Osteocyte (in vitro differentiated cells): ENCODE results near the gene TOX4. TPM values are rescaled to one million over a fixed set of nuclear protein-coding genes. Genes with fewer than 3 reads are reported as not detected.
A peak's percentile ranks its signal among the peaks of the same experiment; 100 is the strongest.

ENCODE experiments used
- DNase-seq: peaks from one replicate; pipeline ENCODE4 v3.0.0; 2021; ENCODE audit warnings: mixed read lengths; ENCODE audit not compliant: unreplicated experiment; ENCODE audit errors: extremely low spot score
- H3K27ac Mint-ChIP-seq: one replicate; pipeline ENCODE4 v1.8.0; 2021; ENCODE audit warnings: mild to moderate bottlenecking, mixed read lengths; ENCODE audit not compliant: unreplicated experiment
- H3K27me3 Mint-ChIP-seq: one replicate; pipeline ENCODE4 v1.8.0; 2021; ENCODE audit warnings: mixed read lengths; ENCODE audit not compliant: unreplicated experiment
- H3K36me3 Mint-ChIP-seq: one replicate; pipeline ENCODE4 v1.8.0; 2021; ENCODE audit warnings: mixed read lengths; ENCODE audit not compliant: unreplicated experiment
- H3K4me1 Mint-ChIP-seq: one replicate; pipeline ENCODE4 v1.8.0; 2021; ENCODE audit warnings: mixed read lengths; ENCODE audit not compliant: unreplicated experiment
- H3K4me3 Mint-ChIP-seq: one replicate; pipeline ENCODE4 v1.8.0; 2021; ENCODE audit warnings: mild to moderate bottlenecking, moderate library complexity, mixed read lengths; ENCODE audit not compliant: unreplicated experiment
- H3K9me3 Mint-ChIP-seq: one replicate; pipeline ENCODE4 v1.8.0; 2021; ENCODE audit warnings: mixed read lengths; ENCODE audit not compliant: unreplicated experiment
- CTCF ChIP-seq: fragments of 200-600 bp; sonication (generic); IDR thresholded peaks from 2 replicates; pipeline ENCODE4 v1.5.0; 2021; ENCODE audit warnings: antibody characterized with exemption, mild to moderate bottlenecking, moderate library complexity
- long read RNA-seq: library from polyadenylated mRNA; unstranded; transcript quantifications from one replicate; pipeline ENCODE4 v2.0.0, GENCODE V29; 2021
- total RNA-seq: library from RNA; stranded (reverse); gene quantifications from 2 replicates; pipeline ENCODE4 v1.2.1, GENCODE V29; 2021

TOX4 gene
- 78.8 and 80.9 TPM in 2 replicates for total RNA-seq
- long read RNA-seq, full-length matches to known transcripts: 83 of 109 reads
- long read RNA-seq, partial matches to known transcripts: 14 of 109 reads
- long read RNA-seq, other reads (novel, unspliced or antisense): 12 of 109 reads

- peaks cover 24% of the 10 kb centered on the region for H3K4me1 Mint-ChIP-seq
- no peaks in the 10 kb centered on the region for H3K9me3 Mint-ChIP-seq
- peak; percentile 95 for TF ChIP-seq CTCF
- no peaks in the 10 kb centered on the region for H3K27me3 Mint-ChIP-seq
- H3K27ac Mint-ChIP-seq: peak within 1 kb of the TSS; percentile 99
- peaks cover 20% of the 10 kb centered on the region for H3K36me3 Mint-ChIP-seq
- DNase-seq: peak; percentile 98
- H3K4me3 Mint-ChIP-seq: peak within 1 kb of the TSS; percentile 100
Measured at GRCh38 chr14:21476925-21477681, at the start of gene TOX4, which contains the start of gene RAB2B. Gene TOX4, plus strand, starts transcription at chr14:21477195. Its CDS starts 84 bp downstream, at chr14:21477279. Gene RAB2B, minus strand, starts transcription at chr14:21476959. Its CDS starts 87 bp downstream, at chr14:21476872.

GRCh38 chr14:21428930-21429329, 48.1 kb upstream of the TOX4 start:
- TF ChIP-seq CTCF: no peak

GRCh38 chr14:21431126-21431525, 45.9 kb upstream of the TOX4 start:
- H3K9me3 Mint-ChIP-seq: no peaks in the 10 kb centered on the region
- DNase-seq: no peak
- TF ChIP-seq CTCF: no peak
- H3K36me3 Mint-ChIP-seq: peaks cover 34% of the 10 kb centered on the region
- H3K27ac Mint-ChIP-seq: no peak overlapping the region
- no peak overlapping the region for H3K4me3 Mint-ChIP-seq
- no peaks in the 10 kb centered on the region for H3K27me3 Mint-ChIP-seq
- peaks cover 21% of the 10 kb centered on the region for H3K4me1 Mint-ChIP-seq

More at GRCh38 chr14:21428930-21429329, 48.1 kb upstream of the TOX4 start:
- Mint-ChIP-seq H3K36me3 (peaks cover 38% of the 10 kb centered on the region), H3K4me1 (peaks cover 4% of the 10 kb centered on the region), H3K9me3 (no peaks in the 10 kb centered on the region), H3K4me3 (no peak overlapping the region), H3K27me3 (no peaks in the 10 kb centered on the region), H3K27ac (no peak overlapping the region)
- DNase-seq: no peak

GRCh38 chr14:21436567-21437062, 40.4 kb upstream of the TOX4 start:
- no peak for DNase-seq
- H3K4me1 Mint-ChIP-seq: peaks cover 36% of the 10 kb centered on the region
- no peak for TF ChIP-seq CTCF

More at GRCh38 chr14:21436567-21437062, 40.4 kb upstream of the TOX4 start:
- Mint-ChIP-seq H3K9me3 (no peaks in the 10 kb centered on the region), H3K36me3 (peaks cover 8% of the 10 kb centered on the region), H3K4me3 (peak overlapping the region; percentile 83), H3K27me3 (no peaks in the 10 kb centered on the region), H3K27ac (peak overlapping the region; percentile 95)
